ENCODE measurements around the gene CLEC4F.

GRCh38 chr2:70759446-70759845 lies 61.0 kb downstream of the CLEC4F start:
- TF ChIP-seq MAX (IDR thresholded peaks at IDR 0.05; ENCODE audit: low read depth) (no peak), REST (IDR thresholded peaks at IDR 0.05; ENCODE audit: low read depth, low read length) (no peak), YY1 (IDR thresholded peaks at IDR 0.05; ENCODE audit: low read depth) (no peak), CHD2 (IDR thresholded peaks at IDR 0.05; ENCODE audit: low read length, partially characterized antibody) (no peak), CTCF (IDR thresholded peaks at IDR 0.05) (no peak)
